ENCODE measurements around the gene KRT3.

DNA sequence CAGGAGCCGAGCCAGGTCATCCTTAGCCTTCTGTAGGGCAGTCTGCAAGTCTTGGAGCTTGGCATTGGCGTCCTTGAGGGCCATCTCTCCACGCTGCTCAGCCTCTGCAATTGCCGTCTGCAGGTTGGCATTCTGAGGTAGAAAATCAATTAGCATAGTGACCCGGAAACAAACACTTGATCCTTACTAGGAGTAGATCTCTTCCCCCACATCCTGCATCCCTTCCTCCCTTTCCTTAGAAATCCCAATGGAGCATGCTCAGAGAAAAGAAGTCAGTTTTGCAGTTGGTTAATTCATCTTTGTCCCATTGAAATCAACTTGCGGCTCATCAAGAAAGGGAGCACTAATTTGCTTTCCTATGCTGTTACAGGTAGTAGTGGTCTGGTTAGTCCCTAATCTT lies 24.8 kb downstream of the KRT3 start:
- TF ChIP-seq POLR2A (IDR thresholded peaks at IDR 0.05) (no peak), POLR2AphosphoS5 (IDR thresholded peaks at IDR 0.05) (no peak)
- TF ChIP-seq, protein P1, sequence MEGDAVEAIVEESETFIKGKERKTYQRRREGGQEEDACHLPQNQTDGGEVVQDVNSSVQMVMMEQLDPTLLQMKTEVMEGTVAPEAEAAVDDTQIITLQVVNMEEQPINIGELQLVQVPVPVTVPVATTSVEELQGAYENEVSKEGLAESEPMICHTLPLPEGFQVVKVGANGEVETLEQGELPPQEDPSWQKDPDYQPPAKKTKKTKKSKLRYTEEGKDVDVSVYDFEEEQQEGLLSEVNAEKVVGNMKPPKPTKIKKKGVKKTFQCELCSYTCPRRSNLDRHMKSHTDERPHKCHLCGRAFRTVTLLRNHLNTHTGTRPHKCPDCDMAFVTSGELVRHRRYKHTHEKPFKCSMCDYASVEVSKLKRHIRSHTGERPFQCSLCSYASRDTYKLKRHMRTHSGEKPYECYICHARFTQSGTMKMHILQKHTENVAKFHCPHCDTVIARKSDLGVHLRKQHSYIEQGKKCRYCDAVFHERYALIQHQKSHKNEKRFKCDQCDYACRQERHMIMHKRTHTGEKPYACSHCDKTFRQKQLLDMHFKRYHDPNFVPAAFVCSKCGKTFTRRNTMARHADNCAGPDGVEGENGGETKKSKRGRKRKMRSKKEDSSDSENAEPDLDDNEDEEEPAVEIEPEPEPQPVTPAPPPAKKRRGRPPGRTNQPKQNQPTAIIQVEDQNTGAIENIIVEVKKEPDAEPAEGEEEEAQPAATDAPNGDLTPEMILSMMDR (IDR thresholded peaks at IDR 0.05): no peak
